HCT116 (cell line): ENCODE measurements around the gene POLK. TPM values are rescaled to one million over a fixed set of nuclear protein-coding genes. Genes with fewer than 3 reads are reported as not detected.
A peak's percentile ranks its signal among the peaks of the same experiment; 100 is the strongest.

Source experiments
- ATAC-seq: fragments of 200-7000 bp; cut with Tn5 transposase; 2 replicates; pipeline ENCODE4 v1.9.1; 2020; ENCODE audit warnings: mild to moderate bottlenecking, moderate library complexity
- BruUV-seq: library from RNA; stranded (reverse); fragments of 400-500 nt; replicated peaks from 2 replicates; lab custom pipeline; 2021; lab: Mats Ljungman, UMichigan
- CTCF ChIA-PET: fragments of 300-600 bp; sonication (Branson Sonifier 250); formaldehyde crosslinking; loops from one replicate; lab custom pipeline; 2021; ENCODE audit warnings: antibody characterized with exemption; lab: Charles Lee
- POLR2A ChIA-PET: fragments of 300-600, 350-600 bp; sonication (Branson Sonifier 250); formaldehyde crosslinking; loops from one replicate; lab custom pipeline; 2021; ENCODE audit warnings: antibody characterized with exemption; lab: Charles Lee
- RAD21 ChIA-PET, 2 experiments: fragments of 300-600 bp; sonication (Branson Sonifier 250); formaldehyde crosslinking; loops; one replicate each; lab custom pipeline; 2023; ENCODE audit warnings: low total read pairs in 2 of 2; ENCODE audit not compliant: uncharacterized antibody in 2 of 2, unreplicated experiment in 2 of 2, low non-redundant PET in 1 of 2; lab: Charles Lee
- DNase-seq: peaks from one replicate; pipeline ENCODE4 v3.0.0-alpha.2; 2010; ENCODE audit warnings: low read depth, low spot score
- H2AFZ ChIP-seq: fragments of 200-600 bp; shearing (Covaris generic), sonication (generic); 2 replicates; pipeline ENCODE4 v1.6.1; 2017; ENCODE audit warnings: low read depth, mixed run types, mixed read lengths, antibody characterized with exemption, low read length; ENCODE audit not compliant: poor library complexity, severe bottlenecking
- H3K27ac ChIP-seq: 2 replicates; pipeline ENCODE4 v1.5.1; 2012; ENCODE audit warnings: low read depth, low read length
- H3K27me3 ChIP-seq: fragments of 200-600 bp; sonication (generic); 2 replicates; pipeline ENCODE4 v1.6.1; 2016; ENCODE audit warnings: mixed run types, low read length, mixed read lengths; ENCODE audit not compliant: insufficient read depth
- H3K36me3 ChIP-seq, 2 experiments: fragments of 200-500 bp in 1 of 2; fragments of 200-600 bp in 1 of 2; sonication (Bioruptor generic) in 1 of 2; sonication (generic) in 1 of 2; 2 replicates each; pipeline versions ENCODE4 v1.5.1 to v1.6.1; 2014 to 2016; ENCODE audit warnings: low read length in 2 of 2, inconsistent platforms in 1 of 2, mixed read lengths in 1 of 2, mixed run types in 1 of 2; ENCODE audit not compliant: insufficient read depth in 2 of 2, control insufficient read depth in 1 of 2
- H3K4me1 ChIP-seq, 2 experiments: fragments of 200-600 bp in 1 of 2; sonication (generic) in 1 of 2; 2 replicates each; pipeline versions ENCODE4 v1.5.1 to v1.6.1; 2012 to 2017; ENCODE audit warnings: low read length in 2 of 2, inconsistent platforms in 1 of 2, mild to moderate bottlenecking in 1 of 2, mixed read lengths in 1 of 2, mixed run types in 1 of 2, moderate library complexity in 1 of 2; ENCODE audit not compliant: insufficient read depth in 2 of 2, control insufficient read depth in 1 of 2
- H3K4me2 ChIP-seq: fragments of 200-600 bp; sonication (generic); 2 replicates; pipeline ENCODE4 v1.6.1; 2017; ENCODE audit warnings: mixed run types, low read length, mixed read lengths
- H3K4me3 ChIP-seq, 2 experiments: fragments of 200-600 bp in 1 of 2; sonication (generic) in 1 of 2; replicated peaks in 1 of 2; 2 replicates each; pipeline ENCODE4 v1.5.1; 2011 to 2016; ENCODE audit warnings: low read length in 2 of 2, control low read depth in 1 of 2, low read depth in 1 of 2, mild to moderate bottlenecking in 1 of 2, mixed read lengths in 1 of 2, mixed run types in 1 of 2
- H3K79me2 ChIP-seq: fragments of 200-600 bp; sonication (generic); 2 replicates; pipeline ENCODE4 v1.6.1; 2017; ENCODE audit warnings: mild to moderate bottlenecking, mixed run types, low read length, moderate library complexity, mixed read lengths; ENCODE audit not compliant: insufficient read depth
- H3K9ac ChIP-seq: fragments of 200-600 bp; sonication (generic); 2 replicates; pipeline ENCODE4 v1.6.1; 2016; ENCODE audit warnings: low read length, mixed read lengths
- H3K9me2 ChIP-seq: fragments of 200-600 bp; sonication (generic), shearing (Covaris generic); 2 replicates; pipeline ENCODE4 v1.6.1; 2017; ENCODE audit warnings: mixed run types, mild to moderate bottlenecking, moderate library complexity; ENCODE audit not compliant: insufficient read depth
- H3K9me3 ChIP-seq, 2 experiments: fragments of 200-500 bp in 1 of 2; fragments of 200-600 bp in 1 of 2; sonication (Bioruptor generic) in 1 of 2; sonication (generic) in 1 of 2; 2 replicates each; pipeline ENCODE4 v1.6.1; 2014 to 2017; ENCODE audit warnings: low read length in 2 of 2, mixed read lengths in 2 of 2, inconsistent platforms in 1 of 2, low read depth in 1 of 2, mild to moderate bottlenecking in 1 of 2, mixed run types in 1 of 2, moderate library complexity in 1 of 2; ENCODE audit not compliant: control insufficient read depth in 1 of 2, insufficient read depth in 1 of 2
- H4K20me1 ChIP-seq: fragments of 200-600 bp; sonication (generic), shearing (Covaris generic); 2 replicates; pipeline ENCODE4 v1.6.1; 2017; ENCODE audit warnings: mixed run types, mild to moderate bottlenecking, moderate library complexity; ENCODE audit not compliant: insufficient read depth
- ATF3 ChIP-seq: IDR thresholded peaks from 2 replicates; pipeline ENCODE4 v1.6.1; 2012
- CBX3 ChIP-seq: IDR thresholded peaks from 2 replicates; pipeline ENCODE4 v1.6.1; 2012; ENCODE audit warnings: low read depth
- CEBPB ChIP-seq: IDR thresholded peaks from 2 replicates; pipeline ENCODE4 v1.6.1; 2012; ENCODE audit warnings: low read depth
- CTCF ChIP-seq, 3 experiments: fragments of 200-600 bp in 1 of 3; sonication (generic) in 1 of 3; IDR thresholded peaks in 2 of 3; conservative IDR thresholded peaks in 1 of 3; 2 replicates each; pipeline ENCODE4 v1.5.1; 2012 to 2017; ENCODE audit warnings: low read depth in 2 of 3, low read length in 2 of 3, antibody characterized with exemption in 1 of 3, borderline replicate concordance in 1 of 3, control low read depth in 1 of 3, mild to moderate bottlenecking in 1 of 3, mixed read lengths in 1 of 3, mixed run types in 1 of 3, moderate library complexity in 1 of 3; ENCODE audit not compliant: insufficient read depth in 1 of 3
- EGR1 ChIP-seq: IDR thresholded peaks from 2 replicates; pipeline ENCODE4 v1.6.1; 2012; ENCODE audit warnings: low read depth
- ELF1 ChIP-seq: IDR thresholded peaks from 2 replicates; pipeline ENCODE4 v1.6.1; 2012; ENCODE audit warnings: low read depth, borderline replicate concordance
- EZH2 ChIP-seq: fragments of 200-600 bp; sonication (generic); IDR thresholded peaks from 2 replicates; pipeline ENCODE4 v1.6.1; 2017; ENCODE audit warnings: antibody characterized with exemption, mixed run types
- EZH2phosphoT487 ChIP-seq: fragments of 200-600 bp; IDR thresholded peaks from 2 replicates; pipeline ENCODE4 v1.6.1; 2018; ENCODE audit warnings: antibody characterized with exemption, borderline replicate concordance
- FOSL1 ChIP-seq: IDR thresholded peaks from 2 replicates; pipeline ENCODE4 v1.6.1; 2012; ENCODE audit warnings: low read depth
- JUND ChIP-seq: IDR thresholded peaks from 2 replicates; pipeline ENCODE4 v1.6.1; 2012
- MAX ChIP-seq: IDR thresholded peaks from 2 replicates; pipeline ENCODE4 v1.6.1; 2012
- POLR2A ChIP-seq: IDR thresholded peaks from 2 replicates; pipeline ENCODE4 v1.7.0; 2011; ENCODE audit warnings: borderline replicate concordance; ENCODE audit not compliant: insufficient read depth, insufficient read length; ENCODE audit errors: extremely low read depth
- POLR2AphosphoS5 ChIP-seq: IDR thresholded peaks from 2 replicates; pipeline ENCODE4 v1.6.1; 2011; ENCODE audit warnings: mild to moderate bottlenecking, low read depth, low read length, moderate library complexity
- REST ChIP-seq: IDR thresholded peaks from 2 replicates; pipeline ENCODE4 v1.6.1; 2012; ENCODE audit warnings: low read depth
- SIN3A ChIP-seq: IDR thresholded peaks from 2 replicates; pipeline ENCODE4 v1.6.1; 2012; ENCODE audit warnings: low read depth
- SRF ChIP-seq: IDR thresholded peaks from 2 replicates; pipeline ENCODE4 v1.6.1; 2012; ENCODE audit warnings: low read depth
- TCF7L2 ChIP-seq: IDR thresholded peaks from 2 replicates; pipeline ENCODE4 v1.7.0; 2011; ENCODE audit warnings: borderline replicate concordance, inconsistent platforms; ENCODE audit not compliant: insufficient read depth, insufficient read length; ENCODE audit errors: extremely low read depth
- YY1 ChIP-seq: IDR thresholded peaks from 2 replicates; pipeline ENCODE4 v1.6.1; 2011; ENCODE audit warnings: low read length, low read depth, moderate library complexity, mild to moderate bottlenecking; ENCODE audit not compliant: insufficient replicate concordance; ENCODE audit errors: extremely low read depth
- ZFX ChIP-seq: fragments of 450-650 bp; IDR thresholded peaks from 2 replicates; pipeline ENCODE4 v1.6.1; 2017
- ZNF274 ChIP-seq: fragments of 200-500 bp; sonication (Bioruptor generic); IDR thresholded peaks from 2 replicates; pipeline ENCODE4 v1.6.1; 2014; ENCODE audit warnings: mild to moderate bottlenecking, low read depth, low read length, inconsistent platforms
- intact Hi-C: fragments of 100-400 bp; cut with micrococcal nuclease; formaldehyde crosslinking; loops from 2 replicates; pipeline ENCODE4 v1.10.0; 2022
- total RNA-seq: library from RNA; stranded (reverse); gene quantifications from one replicate; pipeline ENCODE4 v1.2.1, GENCODE V29; 2021; ENCODE audit not compliant: unreplicated experiment

The POLK gene
- total RNA-seq, 1 experiment from 2014 or later = 17.3 TPM

GRCh38 chr5:75568202-75568601 lies 56.5 kb downstream of the POLK start:
- Histone ChIP-seq H3K9me3 (no peaks in the 10 kb centered on the region), H4K20me1 (no peaks in the 10 kb centered on the region), H3K36me3 (no peaks in the 10 kb centered on the region), H3K4me3 (no peak overlapping the region), H3K4me2 (peak overlapping the region; percentile 83), H3K27ac (peak overlapping the region; percentile 80; the same call in 1 of the 2 replicates), H3K27me3 (no peaks in the 10 kb centered on the region), H3K4me1 (peaks cover 29 to 38% of the 10 kb centered on the region in 2 experiments), H3K9ac (no peak overlapping the region), H2AFZ (no peak overlapping the region), H3K9me2 (no peaks in the 10 kb centered on the region), H3K79me2 (no peaks in the 10 kb centered on the region; the same call in 1 of the 2 replicates)
- ChIA-PET RAD21 (no interaction called here), POLR2A (no interaction called here), CTCF (no interaction called here)
- DNase-seq (no peak), ATAC-seq (no peak)
- intact Hi-C loops = loop anchor here (5.0 kb wide), 1 partner anchor 56 kb away; the partner anchor contains the start of genes CERT1 and POLK
- no TSS peak for BruUV-seq
- no peak for TF ChIP-seq SRF
- TF ChIP-seq EGR1 = no peak
- TF ChIP-seq FOSL1 = no peak
- no peak for TF ChIP-seq POLR2A
- TF ChIP-seq CTCF (IDR thresholded peaks at IDR 0.05 in 2 of 3, conservative IDR thresholded peaks at IDR 0.05 in 1 of 3; ENCODE audit: borderline replicate concordance in 1 of 3, insufficient read depth in 1 of 3, low read depth in 2 of 3, low read length in 2 of 3) = no peak
- TF ChIP-seq CEBPB = no peak
- no peak for TF ChIP-seq SIN3A
- TF ChIP-seq POLR2AphosphoS5 = no peak
- TF ChIP-seq REST = no peak
- TF ChIP-seq ELF1 = no peak
- no peak for TF ChIP-seq TCF7L2
- no peak for TF ChIP-seq EZH2phosphoT487
- TF ChIP-seq CBX3 = no peak
- TF ChIP-seq MAX = no peak
- TF ChIP-seq ZFX = no peak
- TF ChIP-seq YY1 = no peak
- no peak for TF ChIP-seq ATF3
- TF ChIP-seq EZH2 = no peak
- TF ChIP-seq JUND = no peak
- no peak for TF ChIP-seq ZNF274
